H9 (cell line): ENCODE results near the gene SLX1A. TPM values are rescaled to one million over a fixed set of nuclear protein-coding genes. Genes with fewer than 3 reads are reported as not detected.

Source experiments
- DNase-seq: peaks from one replicate; pipeline ENCODE4 v3.0.0-alpha.2; 2017
- H2AFZ ChIP-seq: one replicate; pipeline ENCODE4 v1.6.1; 2013; ENCODE audit warnings: mild to moderate bottlenecking, low read length, control low read depth, moderate library complexity
- H2AK5ac ChIP-seq: 2 replicates; pipeline ENCODE4 v1.6.1; 2013; ENCODE audit warnings: low read length, control low read depth, mixed read lengths; ENCODE audit not compliant: insufficient read length
- H2BK120ac ChIP-seq: one replicate; pipeline ENCODE4 v1.6.1; 2013; ENCODE audit warnings: low read depth, mild to moderate bottlenecking, low read length, control low read depth, inconsistent platforms; ENCODE audit not compliant: poor library complexity, severe bottlenecking
- H2BK12ac ChIP-seq: 2 replicates; pipeline ENCODE4 v1.6.1; 2013; ENCODE audit warnings: low read length, control low read depth, mixed read lengths, low read depth; ENCODE audit not compliant: insufficient read length
- H2BK15ac ChIP-seq: 2 replicates; pipeline ENCODE4 v1.6.1; 2013; ENCODE audit warnings: low read depth, low read length, control low read depth
- H2BK20ac ChIP-seq: one replicate; pipeline ENCODE4 v1.6.1; 2013; ENCODE audit warnings: low read depth, mild to moderate bottlenecking, low read length, control low read depth, inconsistent platforms; ENCODE audit not compliant: poor library complexity, severe bottlenecking
- H2BK5ac ChIP-seq: 2 replicates; pipeline ENCODE4 v1.6.1; 2013; ENCODE audit warnings: low read length, control low read depth, mixed read lengths; ENCODE audit not compliant: insufficient read length
- H3K14ac ChIP-seq: 2 replicates; pipeline ENCODE4 v1.6.1; 2013; ENCODE audit warnings: low read length, control low read depth; ENCODE audit not compliant: insufficient read depth
- H3K18ac ChIP-seq: 2 replicates; pipeline ENCODE4 v1.6.1; 2013; ENCODE audit warnings: low read depth, mild to moderate bottlenecking, mixed read lengths, low read length, control low read depth; ENCODE audit not compliant: insufficient read length
- H3K23ac ChIP-seq: 2 replicates; pipeline ENCODE4 v1.6.1; 2013; ENCODE audit warnings: low read length, control low read depth, mixed read lengths, low read depth; ENCODE audit not compliant: insufficient read length
- H3K23me2 ChIP-seq: 2 replicates; pipeline ENCODE4 v1.6.1; 2013; ENCODE audit warnings: low read depth, mild to moderate bottlenecking, mixed read lengths, low read length, control low read depth; ENCODE audit not compliant: insufficient read length, poor library complexity, severe bottlenecking
- H3K27ac ChIP-seq: 2 replicates; pipeline ENCODE4 v1.5.1; 2013; ENCODE audit warnings: low read length, control low read depth, mixed read lengths, low read depth; ENCODE audit not compliant: insufficient read length
- H3K27me3 ChIP-seq: 2 replicates; pipeline ENCODE4 v1.6.1; 2013; ENCODE audit warnings: low read length, control low read depth, inconsistent platforms; ENCODE audit not compliant: insufficient read depth
- H3K4ac ChIP-seq: 2 replicates; pipeline ENCODE4 v1.6.1; 2013; ENCODE audit warnings: low read depth, mild to moderate bottlenecking, control low read depth, inconsistent platforms, low read length, moderate library complexity
- H3K4me1 ChIP-seq: 2 replicates; pipeline ENCODE4 v1.6.1; 2013; ENCODE audit warnings: low read length, control low read depth, inconsistent platforms; ENCODE audit not compliant: insufficient read depth
- H3K4me2 ChIP-seq: 2 replicates; pipeline ENCODE4 v1.6.1; 2013; ENCODE audit warnings: low read length, control low read depth, mixed read lengths; ENCODE audit not compliant: insufficient read length, insufficient read depth
- H3K56ac ChIP-seq: 2 replicates; pipeline ENCODE4 v1.6.1; 2013; ENCODE audit warnings: low read depth, mild to moderate bottlenecking, mixed read lengths, low read length, control low read depth; ENCODE audit not compliant: insufficient read length
- H3K79me1 ChIP-seq: 2 replicates; pipeline ENCODE4 v1.6.1; 2013; ENCODE audit warnings: low read depth, mild to moderate bottlenecking, moderate library complexity, low read length, control low read depth, inconsistent platforms; ENCODE audit not compliant: insufficient read depth, poor library complexity, severe bottlenecking
- H3K79me2 ChIP-seq: 2 replicates; pipeline ENCODE4 v1.6.1; 2013; ENCODE audit warnings: low read length, control low read depth, inconsistent platforms; ENCODE audit not compliant: insufficient read depth
- H3K9ac ChIP-seq: 2 replicates; pipeline ENCODE4 v1.6.1; 2013; ENCODE audit warnings: low read length, control low read depth, mixed read lengths; ENCODE audit not compliant: insufficient read length; ENCODE audit errors: extremely low read depth
- H3K9me3 ChIP-seq: one replicate; pipeline ENCODE4 v1.6.1; 2013; ENCODE audit warnings: low read depth, low read length, inconsistent platforms; ENCODE audit not compliant: control insufficient read depth
- H3T11ph ChIP-seq: one replicate; pipeline ENCODE4 v1.6.1; 2013; ENCODE audit warnings: mild to moderate bottlenecking, low read length, control low read depth, inconsistent platforms
- H4K20me1 ChIP-seq: one replicate; pipeline ENCODE4 v1.6.1; 2013; ENCODE audit not compliant: control insufficient read depth, insufficient read length, insufficient read depth
- H4K5ac ChIP-seq: 2 replicates; pipeline ENCODE4 v1.6.1; 2013; ENCODE audit warnings: low read depth, mild to moderate bottlenecking, mixed read lengths, low read length, control low read depth; ENCODE audit not compliant: insufficient read length
- H4K8ac ChIP-seq: replicated peaks from 2 replicates; pipeline ENCODE4 v1.6.1; 2013; ENCODE audit warnings: low read length, control low read depth, mixed read lengths, low read depth; ENCODE audit not compliant: insufficient read length
- H4K91ac ChIP-seq: 2 replicates; pipeline ENCODE4 v1.6.1; 2013; ENCODE audit warnings: low read depth, mild to moderate bottlenecking, moderate library complexity, mixed read lengths, low read length, control low read depth; ENCODE audit not compliant: insufficient read length
- H3K27ac Mint-ChIP-seq, 3 experiments: 2 replicates in 2 of 3; 3 replicates in 1 of 3; pipeline ENCODE4 v1.8.0; 2020 to 2021; ENCODE audit warnings: mixed read lengths in 3 of 3, mild to moderate bottlenecking in 1 of 3, moderate library complexity in 1 of 3
- H3K27me3 Mint-ChIP-seq: 2 replicates; pipeline ENCODE4 v1.8.0; 2021; ENCODE audit warnings: low read depth, mild to moderate bottlenecking, moderate library complexity, mixed read lengths
- H3K36me3 Mint-ChIP-seq, 3 experiments: 2 replicates in 2 of 3; 3 replicates in 1 of 3; pipeline ENCODE4 v1.8.0; 2020 to 2021; ENCODE audit warnings: low read depth in 3 of 3, mixed read lengths in 3 of 3; ENCODE audit not compliant: insufficient read depth in 1 of 3
- H3K4me1 Mint-ChIP-seq, 2 experiments: 2 replicates each; pipeline ENCODE4 v1.8.0; 2020; ENCODE audit warnings: mixed read lengths in 2 of 2
- H3K4me3 Mint-ChIP-seq, 2 experiments: 2 replicates in 1 of 2; 3 replicates in 1 of 2; pipeline ENCODE4 v1.8.0; 2020 to 2021; ENCODE audit warnings: mild to moderate bottlenecking in 2 of 2, mixed read lengths in 2 of 2, moderate library complexity in 1 of 2
- H3K9me3 Mint-ChIP-seq, 2 experiments: 2 replicates in 1 of 2; 3 replicates in 1 of 2; pipeline ENCODE4 v1.8.0; 2020; ENCODE audit warnings: mild to moderate bottlenecking in 2 of 2, mixed read lengths in 2 of 2, moderate library complexity in 1 of 2
- WGBS: extraction: QIAGEN DNeasy Blood & Tissue Kit; methylation state at CpG from one replicate; pipeline ENCODE4 v1.1.7; 2013; ENCODE audit warnings: missing lambda C conversion rate, low lambda C conversion rate, mixed read lengths; ENCODE audit not compliant: insufficient read length; ENCODE audit errors: extremely low coverage; 5-methylcytosine and 5-hydroxymethylcytosine counted together
- total RNA-seq: library from RNA; stranded (reverse); gene quantifications from 2 replicates; pipeline ENCODE4 v1.2.1, GENCODE V29; 2021
- TF ChIP-seq, protein P1 (sequence below): fragments of 200-600 bp; sonication (generic); conservative IDR thresholded peaks from 3 replicates; pipeline ENCODE4 v1.8.0; 2021; ENCODE audit warnings: antibody characterized with exemption, mild to moderate bottlenecking

SLX1A gene
- total RNA-seq, 1 experiment from 2014 or later, result 30.3 TPM

DNA sequence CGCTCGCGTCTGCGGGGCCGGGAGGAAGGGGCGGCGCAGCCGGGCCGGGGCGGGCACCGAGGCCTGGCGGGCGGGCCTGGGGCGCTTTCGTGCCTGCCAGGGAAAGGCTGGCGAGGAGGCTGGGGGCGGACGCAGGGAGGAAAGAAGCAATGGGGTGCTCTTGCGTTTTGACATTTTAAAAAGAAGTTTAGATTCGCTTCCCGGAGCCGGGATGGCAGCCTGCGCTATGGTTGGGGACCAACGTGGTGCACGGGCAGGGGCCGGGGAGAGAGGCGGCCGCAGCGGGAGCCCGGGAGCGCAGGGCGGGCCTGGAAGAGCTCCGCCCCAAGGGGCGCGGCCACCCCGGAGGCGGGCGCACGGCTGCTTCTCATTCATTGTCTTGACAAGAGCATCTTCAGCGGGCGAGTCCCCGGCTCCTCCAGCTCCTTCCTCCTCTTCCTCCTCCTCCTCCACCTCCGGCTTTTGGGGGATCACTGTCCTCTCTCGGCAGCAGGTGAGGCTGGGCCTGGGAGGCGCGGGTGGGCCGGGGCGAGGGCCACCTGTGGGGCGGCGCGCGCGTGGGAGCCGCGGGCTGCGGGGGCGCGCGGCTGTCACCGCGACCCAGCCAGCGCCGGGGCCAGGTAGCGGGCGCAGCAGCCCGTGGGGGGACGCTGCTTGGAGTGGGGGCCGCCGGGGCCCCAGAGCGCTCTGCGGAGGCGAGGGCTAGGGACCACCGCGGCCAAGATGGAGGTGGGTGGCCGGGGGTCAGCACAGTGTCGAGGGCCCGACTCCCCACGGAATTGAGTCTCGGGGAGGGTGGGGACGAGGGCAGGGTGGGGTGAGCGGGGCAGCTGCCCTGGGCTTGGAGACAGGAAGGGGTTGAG is 10.2 kb upstream of the SLX1A start, which contains the start of gene CORO1A:
Gene CORO1A (plus strand): TSS at position 370 of the 863 bp plus-strand sequence. CDS start 1,608 bp downstream, outside the sequence.
- H3K27ac Mint-ChIP-seq, result no peak within 1 kb of the TSS
- Histone ChIP-seq H4K91ac (no peak within 1 kb of the TSS), H3K79me1 (no peaks in the 10 kb centered on the region), H3K23ac (no peak within 1 kb of the TSS), H3K23me2 (peaks cover 4% of the 10 kb centered on the region), H2BK5ac (no peak within 1 kb of the TSS), H3K27ac (no peak within 1 kb of the TSS), H3K9ac (no peak within 1 kb of the TSS), H2BK12ac (no peak within 1 kb of the TSS), H4K20me1 (peaks cover 4% of the 10 kb centered on the region), H3K4me1 (no peaks in the 10 kb centered on the region), H4K5ac (no peak within 1 kb of the TSS), H2BK20ac (no peak within 1 kb of the TSS), H2BK120ac (no peak within 1 kb of the TSS), H3K18ac (peak within 1 kb of the TSS; percentile 27), H3K9me3 (no peaks in the 10 kb centered on the region), H2AK5ac (no peak within 1 kb of the TSS), H3K27me3 (peaks cover 4% of the 10 kb centered on the region; the same call in 1 of the 2 replicates), H2AFZ (no peak within 1 kb of the TSS), H4K8ac (no peak within 1 kb of the TSS), H3K56ac (no peak within 1 kb of the TSS), H3K14ac (no peak within 1 kb of the TSS; the same call in 1 of the 2 replicates), H3T11ph (no peak within 1 kb of the TSS), H2BK15ac (no peak within 1 kb of the TSS), H3K4me2 (peak within 1 kb of the TSS; percentile 65), H3K4ac (no peak within 1 kb of the TSS), H3K79me2 (no peaks in the 10 kb centered on the region)
- DNase-seq, result peak; percentile 86
- peaks cover 0 to 1% (median 0%) of the 10 kb centered on the region in 3 experiments; a peak in 2 of 7 replicates for H3K36me3 Mint-ChIP-seq
- no peaks in the 10 kb centered on the region for H3K9me3 Mint-ChIP-seq
- no CpG with 5 or more reads among the region's 81 CpGs for WGBS
- TF ChIP-seq, protein P1, sequence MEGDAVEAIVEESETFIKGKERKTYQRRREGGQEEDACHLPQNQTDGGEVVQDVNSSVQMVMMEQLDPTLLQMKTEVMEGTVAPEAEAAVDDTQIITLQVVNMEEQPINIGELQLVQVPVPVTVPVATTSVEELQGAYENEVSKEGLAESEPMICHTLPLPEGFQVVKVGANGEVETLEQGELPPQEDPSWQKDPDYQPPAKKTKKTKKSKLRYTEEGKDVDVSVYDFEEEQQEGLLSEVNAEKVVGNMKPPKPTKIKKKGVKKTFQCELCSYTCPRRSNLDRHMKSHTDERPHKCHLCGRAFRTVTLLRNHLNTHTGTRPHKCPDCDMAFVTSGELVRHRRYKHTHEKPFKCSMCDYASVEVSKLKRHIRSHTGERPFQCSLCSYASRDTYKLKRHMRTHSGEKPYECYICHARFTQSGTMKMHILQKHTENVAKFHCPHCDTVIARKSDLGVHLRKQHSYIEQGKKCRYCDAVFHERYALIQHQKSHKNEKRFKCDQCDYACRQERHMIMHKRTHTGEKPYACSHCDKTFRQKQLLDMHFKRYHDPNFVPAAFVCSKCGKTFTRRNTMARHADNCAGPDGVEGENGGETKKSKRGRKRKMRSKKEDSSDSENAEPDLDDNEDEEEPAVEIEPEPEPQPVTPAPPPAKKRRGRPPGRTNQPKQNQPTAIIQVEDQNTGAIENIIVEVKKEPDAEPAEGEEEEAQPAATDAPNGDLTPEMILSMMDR, result no peak
- peaks cover 4 to 17% of the 10 kb centered on the region in 2 experiments for H3K4me1 Mint-ChIP-seq
- peak within 1 kb of the TSS; percentile 74 to 85 for H3K4me3 Mint-ChIP-seq
- H3K27me3 Mint-ChIP-seq, result peaks cover 45% of the 10 kb centered on the region
